Uterus (tissue), 4 donors: ENCODE data around the gene ATP10A. TPM values are rescaled to one million over a fixed set of nuclear protein-coding genes. Genes with fewer than 3 reads are reported as not detected.
"Not testable (repeated sequence)": the region's sequence is repeated elsewhere in the genome, so short reads cannot be mapped to it uniquely, and the experiment has no call there.

ENCODE experiments used
- DNase-seq, 2 donors: peaks; one replicate each; pipeline ENCODE4 v3.0.0-alpha.2; 2019 to 2020
- H3K27ac ChIP-seq, 2 donors: fragments of 200-600 bp; sonication (generic); 1 replicate in 1 of 2; 2 replicates in 1 of 2; pipeline ENCODE4 v1.5.1; 2016 to 2018
- H3K27me3 ChIP-seq, 2 donors: fragments of 200-600 bp; sonication (generic); one replicate each; pipeline ENCODE4 v1.5.1; 2018 to 2019; ENCODE audit warnings: control low read depth in 1 of 2
- H3K36me3 ChIP-seq, 2 donors: fragments of 200-600 bp; sonication (generic); one replicate each; pipeline ENCODE4 v1.5.1; 2019; ENCODE audit warnings: control low read depth in 1 of 2
- H3K4me1 ChIP-seq, 2 donors: fragments of 200-600 bp; sonication (generic); one replicate each; pipeline ENCODE4 v1.5.1; 2018 to 2019; ENCODE audit warnings: control low read depth in 1 of 2
- H3K4me3 ChIP-seq, 2 donors: fragments of 200-600 bp; sonication (generic); 1 replicate in 1 of 2; 2 replicates in 1 of 2; pipeline ENCODE4 v1.5.1; 2018 to 2019; ENCODE audit warnings: mild to moderate bottlenecking in 1 of 2
- H3K9me3 ChIP-seq, 2 donors: fragments of 200-600 bp; sonication (generic); one replicate each; pipeline ENCODE4 v1.5.1; 2019; ENCODE audit warnings: control low read depth in 1 of 2
- CTCF ChIP-seq, 4 experiments: fragments of 200-600 bp in 2 of 4; fragments of 450-650 bp in 2 of 4; sonication (generic) in 2 of 4; IDR thresholded peaks; one replicate each; pipeline ENCODE4 v1.5.1; 2016 to 2019; ENCODE audit warnings: antibody characterized with exemption in 4 of 4, mild to moderate bottlenecking in 2 of 4, moderate library complexity in 1 of 4
- POLR2A ChIP-seq, 2 donors: fragments of 450-650 bp; IDR thresholded peaks; one replicate each; pipeline ENCODE4 v1.6.1; 2016; ENCODE audit warnings: antibody characterized with exemption in 2 of 2, mild to moderate bottlenecking in 1 of 2, moderate library complexity in 1 of 2
- intact Hi-C: fragments of 100-400 bp; cut with DNase I; formaldehyde crosslinking; loops from one replicate; pipeline ENCODE4 v1.15.1; 2023; ENCODE audit warnings: low total_unique reads
- total RNA-seq, 4 donors: library from RNA; depleted of rRNA in 3 of 4; stranded (reverse); fragments of >200 nt in 3 of 4; gene quantifications; one replicate each; pipeline versions ENCODE4 v1.1.0 to v1.2.4, GENCODE V29; 2014 to 2023
- donor health status: DM: yes; HTN: yes; CAD: no.

The ATP10A gene
- total RNA-seq, 4 donors from 2014 or later = 0.29 to 3.8 (median 2.5) TPM

GRCh38 chr15:25884370-25884769 lies 21.2 kb upstream of the ATP10A start:
- intact Hi-C loops = no loop called here
- no peaks in the 10 kb centered on the region for H3K27me3 ChIP-seq
- DNase-seq = no peak
- H3K27ac ChIP-seq = no peak overlapping the region
- H3K9me3 ChIP-seq = no peaks in the 10 kb centered on the region
- H3K4me1 ChIP-seq = no peaks in the 10 kb centered on the region
- H3K4me3 ChIP-seq = no peak overlapping the region
- H3K36me3 ChIP-seq = no peaks in the 10 kb centered on the region
- TF ChIP-seq POLR2A (IDR thresholded peaks at IDR 0.05) (no peak), CTCF (IDR thresholded peaks at IDR 0.05) (no peak)

- H3K4me1 ChIP-seq = no peaks in the 10 kb centered on the region
- H3K27ac ChIP-seq = no peak overlapping the region
- H3K27me3 ChIP-seq = no peaks in the 10 kb centered on the region
- no peak overlapping the region for H3K4me3 ChIP-seq
- no peak for TF ChIP-seq CTCF (IDR thresholded peaks at IDR 0.05)
- no peak for TF ChIP-seq POLR2A (IDR thresholded peaks at IDR 0.05)
- H3K36me3 ChIP-seq = no peaks in the 10 kb centered on the region
- H3K9me3 ChIP-seq = no peaks in the 10 kb centered on the region
- DNase-seq = no peak
- intact Hi-C loops = no loop called here
These were observed 20.5 kb upstream of the ATP10A start for GRCh38 chr15:25883463-25884259.

- no peak overlapping the region for H3K4me3 ChIP-seq
- no peaks in the 10 kb centered on the region for H3K9me3 ChIP-seq
- no peaks in the 10 kb centered on the region for H3K36me3 ChIP-seq
- TF ChIP-seq POLR2A (IDR thresholded peaks at IDR 0.05) (no peak), CTCF (IDR thresholded peaks at IDR 0.05) (no peak)
- H3K4me1 ChIP-seq = no peaks in the 10 kb centered on the region
- H3K27ac ChIP-seq = no peak overlapping the region
- H3K27me3 ChIP-seq = no peaks in the 10 kb centered on the region
- DNase-seq = no peak
- intact Hi-C loops = no loop called here
These were observed 19.3 kb upstream of the ATP10A start for GRCh38 chr15:25882466-25882865.

GRCh38 chr15:25880877-25881276 lies 17.8 kb upstream of the ATP10A start:
- H3K4me1 ChIP-seq, H3K27me3 ChIP-seq, H3K27ac ChIP-seq, H3K9me3 ChIP-seq, DNase-seq, H3K36me3 ChIP-seq, H3K4me3 ChIP-seq, intact Hi-C loops: not testable (repeated sequence)

GRCh38 chr15:25880411-25880810 lies 17.3 kb upstream of the ATP10A start:
- Histone ChIP-seq H3K4me1 (no peaks in the 10 kb centered on the region), H3K27ac (no peak overlapping the region), H3K9me3 (no peaks in the 10 kb centered on the region), H3K36me3 (no peaks in the 10 kb centered on the region), H3K4me3 (no peak overlapping the region), H3K27me3 (no peaks in the 10 kb centered on the region)
- intact Hi-C loops = no loop called here
- TF ChIP-seq POLR2A (IDR thresholded peaks at IDR 0.05) = no peak
- TF ChIP-seq CTCF (IDR thresholded peaks at IDR 0.05) = no peak
- DNase-seq = no peak
